ENCODE results near the gene LAMA3.

The LAMA3 gene

DNA sequence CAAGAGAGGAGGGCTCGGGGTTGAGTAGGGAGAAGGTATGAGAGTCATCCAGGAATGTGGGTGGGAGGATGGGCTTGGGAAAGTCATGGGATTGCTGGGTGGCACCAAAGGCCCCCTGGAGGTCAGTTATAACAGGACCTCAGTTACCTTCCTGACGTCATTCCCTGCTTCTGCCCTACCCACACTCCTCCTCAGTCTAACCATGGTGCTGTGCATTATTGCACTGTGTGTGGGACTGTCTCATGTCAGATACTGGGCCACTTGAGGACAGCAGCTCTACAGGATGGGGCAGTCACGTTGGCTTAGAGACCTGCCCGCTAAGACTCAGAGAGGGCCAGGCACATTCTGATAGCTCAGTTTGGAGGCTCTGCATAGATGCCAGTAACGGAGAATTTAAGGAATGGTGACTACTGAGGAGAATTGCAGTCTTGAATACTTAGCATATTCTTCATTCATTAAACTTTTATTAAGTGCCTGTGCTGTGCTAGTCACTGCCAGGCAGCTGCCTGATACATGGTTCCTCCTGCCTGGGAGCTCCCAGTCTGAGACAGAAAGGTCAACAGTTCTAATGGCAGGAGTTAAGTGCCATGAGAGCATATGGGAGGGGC, 90.5 kb downstream of the LAMA3 start:
- DNase-seq, result no peak

DNA sequence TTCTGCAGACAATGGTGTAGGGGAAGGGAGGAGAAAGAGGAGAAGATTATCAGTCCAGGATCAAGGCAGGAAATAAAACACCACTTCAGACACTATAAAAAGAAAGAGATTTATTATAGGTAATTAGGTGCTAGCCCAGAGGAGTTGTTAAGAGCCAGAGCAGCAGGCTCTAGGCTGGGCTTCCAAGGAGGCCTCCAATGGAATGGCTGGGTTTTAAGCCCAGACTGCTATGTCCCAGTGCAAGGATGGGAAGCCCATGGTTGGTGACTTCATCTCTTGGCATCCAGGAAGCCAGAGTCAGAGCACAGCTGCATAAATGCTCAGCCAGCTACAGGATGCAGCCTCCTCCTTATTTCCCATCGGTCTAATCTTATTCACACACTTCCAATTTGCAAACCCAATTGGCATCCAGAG, 95.6 kb downstream of the LAMA3 start:
- no peak for DNase-seq

DNA sequence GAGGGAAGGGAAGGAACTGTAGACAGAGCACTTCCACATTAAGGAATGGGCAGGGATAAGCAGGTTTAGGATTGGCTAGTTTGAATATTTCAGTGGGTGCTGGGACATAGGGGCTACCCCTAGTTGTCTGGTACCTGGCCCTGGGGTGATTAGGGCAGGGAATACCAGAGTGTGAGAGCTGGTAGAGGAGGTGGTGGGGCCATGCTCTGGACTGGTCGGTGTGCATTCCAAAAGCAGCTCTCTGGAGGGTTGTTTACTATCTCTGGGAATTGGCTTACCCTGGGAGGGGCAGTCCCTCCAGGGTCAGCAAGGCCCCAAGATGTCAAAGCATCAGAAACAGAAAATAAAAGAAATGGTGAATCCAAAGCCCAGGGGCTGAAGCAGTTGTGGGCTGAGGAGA, 103.8 kb downstream of the LAMA3 start:
- no peak for DNase-seq

DNA sequence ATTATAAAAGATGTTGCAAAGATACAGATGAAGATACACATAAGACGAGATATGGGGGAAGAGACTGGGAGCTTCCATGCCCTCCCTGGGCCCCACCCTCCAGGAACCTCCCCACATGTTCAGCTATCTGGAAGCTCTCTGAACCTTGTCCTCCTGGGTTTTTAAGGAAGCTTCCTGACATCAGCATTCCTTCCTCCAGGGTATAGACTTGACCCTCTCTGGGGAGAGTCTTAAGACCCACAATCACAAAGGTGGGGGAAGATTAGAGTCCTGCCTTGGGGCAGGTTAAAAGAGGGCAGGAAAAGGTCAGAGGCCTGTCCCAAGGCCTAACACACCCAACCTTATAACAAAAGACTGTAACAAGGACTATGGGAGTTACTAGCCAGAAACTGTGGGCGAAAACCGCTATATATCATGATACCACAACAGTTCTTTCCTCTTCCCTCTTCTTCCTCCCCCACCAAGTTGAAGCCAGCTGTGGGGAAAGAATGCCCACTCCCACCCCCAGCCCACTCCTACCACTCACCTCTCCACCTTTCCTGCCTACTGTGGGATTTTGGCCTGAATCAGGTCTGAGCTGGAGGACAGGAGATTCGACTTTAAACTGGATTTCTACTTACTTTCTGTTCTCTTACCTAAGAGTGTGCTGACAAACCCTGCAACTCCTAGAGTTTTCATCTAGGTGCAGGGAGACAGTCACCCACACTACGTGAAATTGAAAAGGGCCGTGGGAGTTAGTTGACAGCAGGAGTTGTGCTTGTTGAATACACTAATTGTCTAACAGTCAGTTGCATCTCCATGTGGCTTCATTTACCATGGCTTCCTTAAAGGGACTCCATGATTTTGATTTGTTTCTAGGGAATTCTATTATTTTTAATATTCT, 105.0 kb downstream of the LAMA3 start:
- no peak for DNase-seq

DNA sequence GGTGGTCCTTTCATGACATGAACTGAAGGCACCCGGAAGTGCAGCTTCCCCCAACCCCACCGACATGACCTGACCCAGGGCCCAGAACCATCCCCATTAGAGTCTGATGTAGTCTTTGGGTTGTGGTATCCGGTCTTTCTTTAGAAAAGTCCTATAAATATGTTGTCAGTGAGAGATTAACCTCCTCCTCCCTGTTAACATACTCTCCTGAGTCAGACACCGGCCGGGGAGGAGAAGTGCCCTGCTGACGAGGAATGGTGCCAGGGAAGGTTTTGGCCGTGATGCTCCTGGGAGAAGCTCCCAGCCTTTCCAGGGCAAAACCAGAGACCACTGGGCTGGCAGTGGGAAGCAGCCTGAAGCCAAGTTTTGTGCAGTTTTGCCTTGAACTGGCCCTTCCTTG, 109.0 kb downstream of the LAMA3 start:
- no peak for DNase-seq

DNA sequence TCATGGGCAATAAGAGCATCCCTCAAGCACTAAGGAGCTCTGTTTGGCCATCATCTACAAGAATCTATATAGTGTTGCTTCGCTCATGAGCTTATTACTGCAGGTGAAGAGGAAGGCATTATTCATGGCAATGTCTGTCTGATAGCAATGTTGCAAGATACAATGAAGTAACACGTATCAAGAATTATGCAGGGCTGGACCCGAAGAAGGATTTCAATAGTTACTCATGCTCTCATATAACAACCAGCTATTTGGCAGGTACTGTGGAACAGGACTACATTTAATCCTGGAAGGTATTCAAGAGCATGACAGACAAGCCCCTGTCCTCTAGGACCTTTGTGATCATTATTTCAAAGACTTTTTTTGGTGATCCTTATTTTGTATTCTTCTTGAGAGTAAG, 109.6 kb downstream of the LAMA3 start:
- DNase-seq, result no peak

DNA sequence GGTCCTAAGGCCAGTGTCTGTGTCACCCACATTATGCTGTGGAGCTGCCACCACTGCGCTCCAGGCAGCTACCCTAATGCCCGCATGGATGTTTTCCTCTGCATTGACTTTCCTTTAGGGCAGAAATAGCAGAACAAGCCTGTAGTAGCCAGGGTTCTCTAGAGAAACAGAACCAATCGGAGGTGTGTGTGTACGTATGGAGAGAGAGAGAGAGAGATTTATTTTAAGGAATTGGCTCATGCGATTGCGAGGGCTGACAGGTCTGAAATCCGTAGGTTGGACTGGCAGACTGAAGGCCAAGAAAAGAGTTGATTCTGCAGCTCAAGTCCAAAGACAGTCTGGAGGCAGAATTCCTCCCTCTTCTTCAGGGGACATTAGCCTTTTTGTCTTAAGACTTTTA, 110.3 kb downstream of the LAMA3 start:
- no peak for DNase-seq

DNA sequence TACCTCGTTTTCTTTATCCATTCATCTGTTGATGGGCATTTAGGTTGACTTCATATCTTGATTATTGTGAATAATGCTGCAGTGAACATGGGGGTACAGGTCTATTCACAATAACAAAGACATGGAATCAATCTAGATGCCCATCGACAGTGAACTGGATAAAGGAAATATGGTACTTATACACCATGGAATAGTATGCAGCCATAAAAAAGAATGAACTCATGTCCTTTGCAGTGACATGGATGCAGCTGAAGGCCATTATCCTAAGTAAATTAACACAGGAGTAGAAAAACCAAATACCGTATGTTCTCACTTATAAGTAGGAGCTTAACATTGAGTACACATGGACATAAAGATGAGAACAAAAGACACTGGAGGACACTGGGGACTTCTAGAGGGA, 111.6 kb downstream of the LAMA3 start:
- no peak for DNase-seq

DNA sequence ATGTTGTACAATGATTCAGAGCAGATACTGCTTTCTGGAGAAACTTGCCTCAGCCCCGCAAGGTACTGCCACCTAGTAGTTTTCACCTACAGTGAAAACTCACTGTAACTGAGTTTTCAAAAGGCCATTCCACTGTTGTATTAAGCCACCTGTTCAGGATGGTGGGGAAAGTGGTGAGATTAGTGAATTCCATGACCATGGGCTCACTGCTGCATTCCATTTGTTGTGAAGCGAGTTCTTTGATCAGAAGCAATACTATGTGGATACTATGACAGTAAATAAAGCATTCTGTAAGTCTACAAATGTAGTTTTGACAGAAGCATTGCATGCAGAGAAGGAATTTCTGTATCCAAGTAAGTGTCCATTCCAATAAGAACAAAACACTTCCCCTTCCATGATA, 113.6 kb downstream of the LAMA3 start:
- no peak for DNase-seq

DNA sequence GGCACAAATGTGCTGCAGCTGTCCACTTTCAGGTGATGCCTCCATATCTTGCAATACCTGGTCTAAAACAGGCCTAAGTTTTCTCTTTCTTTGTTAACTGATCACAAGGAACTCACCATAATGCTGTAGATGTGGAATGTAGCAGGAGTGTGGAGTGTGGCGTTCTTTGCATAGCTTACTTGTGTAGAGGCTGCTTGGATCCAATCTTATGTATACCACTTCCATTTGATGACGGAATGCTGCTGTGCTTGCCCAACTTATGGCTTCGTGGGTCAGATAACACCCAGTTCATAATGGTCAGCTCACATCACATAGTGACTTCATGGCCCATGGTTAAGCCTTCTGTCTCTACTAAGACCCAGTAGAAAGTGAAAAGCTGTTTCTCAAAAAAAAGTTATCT, 114.5 kb downstream of the LAMA3 start:
- DNase-seq, result no peak

DNA sequence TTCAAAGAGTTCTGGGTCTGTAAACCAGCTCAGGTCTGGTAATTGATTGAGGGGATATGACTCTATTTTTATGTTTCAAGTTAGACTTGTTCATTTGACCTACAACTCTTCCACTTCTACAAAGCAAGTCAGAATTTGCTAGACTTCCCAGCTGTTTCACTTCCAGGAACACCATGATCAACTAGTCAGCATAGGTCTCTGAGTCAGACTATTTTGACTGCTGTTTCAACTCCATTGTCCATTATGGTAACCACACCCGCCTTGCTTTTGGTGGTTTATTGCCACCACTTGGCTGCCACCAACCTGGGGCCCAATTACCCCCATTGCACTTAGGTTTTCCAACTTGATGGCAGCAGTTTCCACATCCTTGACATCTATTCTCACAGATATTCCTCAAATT, 116.6 kb downstream of the LAMA3 start:
- no peak for DNase-seq

DNA sequence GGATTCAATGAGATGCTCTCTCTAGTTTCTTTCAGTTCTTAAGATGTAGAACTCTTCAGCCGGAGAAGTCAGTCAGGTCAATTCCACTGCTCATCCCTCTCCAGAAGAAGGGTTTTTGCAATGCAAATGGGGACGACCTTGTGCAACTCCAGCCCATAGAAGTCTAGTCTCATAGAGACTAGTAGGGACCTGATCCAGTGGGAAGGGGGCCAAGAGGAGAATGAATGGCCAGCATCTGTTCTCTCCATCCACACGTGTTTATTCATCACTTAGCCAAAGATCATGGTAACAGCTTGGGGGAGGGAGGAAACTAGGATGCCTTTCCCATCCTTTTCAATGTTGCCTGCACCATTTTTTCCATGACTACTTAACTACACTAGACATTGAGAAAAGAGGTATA, 120.2 kb downstream of the LAMA3 start:
- no peak for DNase-seq

DNA sequence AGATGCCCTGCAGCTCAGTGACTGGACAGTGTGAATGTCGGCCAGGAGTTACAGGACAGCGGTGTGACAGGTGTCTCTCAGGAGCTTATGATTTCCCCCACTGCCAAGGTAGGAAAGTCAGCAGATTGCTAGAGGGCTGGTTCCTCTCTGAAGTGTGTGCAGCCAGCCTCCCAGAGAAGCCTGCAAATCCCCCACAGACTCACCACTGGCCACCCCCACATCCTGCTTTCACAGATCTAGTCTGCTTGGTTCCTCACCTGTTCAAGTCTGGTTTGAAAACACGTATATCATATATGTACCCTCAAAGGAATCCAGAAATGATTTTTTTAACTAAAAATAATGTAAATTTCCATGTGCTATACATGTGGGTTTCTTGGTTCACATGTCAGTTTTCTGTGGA, 121.1 kb downstream of the LAMA3 start:
- DNase-seq, result no peak

DNA sequence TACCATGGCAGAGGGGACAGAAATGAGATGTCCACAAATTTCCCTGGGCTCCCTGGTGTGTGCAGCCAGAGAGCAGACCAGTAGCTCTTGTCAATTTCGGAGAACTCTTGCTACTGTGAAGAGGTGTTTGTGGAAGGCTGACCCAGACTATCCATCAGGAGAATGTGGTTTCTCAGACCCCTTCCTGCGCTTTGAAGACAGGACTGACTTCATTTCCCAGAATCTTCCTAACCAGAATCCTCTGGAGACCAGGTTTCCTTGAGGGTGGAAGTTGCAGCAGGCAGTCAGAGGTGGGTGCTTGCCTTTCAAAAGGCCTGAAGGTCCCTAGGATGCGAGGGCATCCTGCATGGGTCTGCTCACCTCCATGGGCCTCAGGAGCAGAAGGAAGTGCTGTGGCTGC, 121.9 kb downstream of the LAMA3 start:
- no peak for DNase-seq

DNA sequence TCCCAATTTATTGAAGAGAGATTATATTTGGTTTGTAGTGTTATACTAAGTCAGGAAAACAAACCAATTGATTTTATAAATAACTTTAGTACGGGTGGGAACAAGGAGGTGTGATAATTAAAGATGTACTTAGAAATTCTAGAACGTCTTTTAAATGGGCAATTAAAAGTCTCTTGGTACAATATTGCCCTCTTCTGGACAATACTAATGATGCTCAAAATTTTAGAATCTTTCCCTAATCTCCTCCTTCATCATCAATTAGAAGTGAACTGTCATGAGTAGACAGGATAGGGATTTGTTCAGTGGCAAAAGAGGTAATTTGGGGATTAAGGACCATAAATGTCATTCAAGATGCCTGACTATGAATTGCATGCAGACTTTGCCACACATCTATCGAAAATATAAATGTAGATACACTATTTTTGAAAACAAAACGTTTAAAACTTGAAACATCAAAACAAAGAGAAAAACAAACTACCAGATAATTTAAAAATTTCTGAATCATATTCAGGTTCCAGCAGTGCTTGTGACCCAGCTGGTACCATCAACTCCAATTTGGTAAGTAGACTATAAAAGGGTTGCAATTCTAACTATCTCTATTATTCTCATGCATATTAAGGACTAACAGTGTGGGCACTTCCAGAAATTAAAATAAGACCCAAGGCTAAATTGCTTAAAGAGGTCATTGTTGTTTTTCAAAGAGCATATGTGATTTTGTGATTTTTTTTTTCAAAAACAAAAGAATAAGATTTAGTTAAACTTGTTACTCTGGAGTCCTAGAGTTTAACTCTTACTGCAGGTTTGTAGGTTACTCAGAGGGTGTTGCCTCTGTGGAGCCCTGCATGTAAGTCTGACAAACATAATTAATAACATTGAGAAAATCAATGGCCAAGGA, 123.5 kb downstream of the LAMA3 start:
- peak; percentile 6 to 78 (median 19) for DNase-seq

DNA sequence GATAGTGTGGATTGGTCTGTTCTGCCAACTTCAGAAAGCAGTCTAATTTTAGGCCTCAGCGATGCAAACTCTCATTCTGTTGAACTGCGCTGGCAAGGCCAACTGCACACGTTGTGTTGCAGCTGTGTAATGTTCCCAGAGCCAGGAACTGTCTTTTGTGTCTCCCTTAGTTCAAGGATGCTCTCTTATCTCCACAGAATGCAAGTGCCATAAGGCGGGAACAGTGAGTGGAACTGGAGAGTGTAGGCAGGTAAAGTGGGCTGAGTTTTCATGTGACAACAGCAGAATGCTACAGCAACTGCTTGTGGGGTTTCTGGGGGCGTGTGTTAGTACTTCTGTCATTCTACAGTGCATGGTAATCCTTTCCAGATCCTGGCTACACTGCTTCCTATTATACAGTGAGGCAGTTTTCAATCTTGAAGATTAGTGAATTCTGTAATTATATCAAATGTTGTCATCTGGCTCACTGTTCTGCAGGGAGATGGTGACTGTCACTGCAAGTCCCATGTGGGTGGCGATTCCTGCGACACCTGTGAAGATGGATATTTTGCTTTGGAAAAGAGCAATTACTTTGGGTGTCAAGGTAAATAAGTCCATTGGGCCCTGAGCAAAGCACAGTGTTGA, 125.8 kb downstream of the LAMA3 start:
- no peak for DNase-seq

DNA sequence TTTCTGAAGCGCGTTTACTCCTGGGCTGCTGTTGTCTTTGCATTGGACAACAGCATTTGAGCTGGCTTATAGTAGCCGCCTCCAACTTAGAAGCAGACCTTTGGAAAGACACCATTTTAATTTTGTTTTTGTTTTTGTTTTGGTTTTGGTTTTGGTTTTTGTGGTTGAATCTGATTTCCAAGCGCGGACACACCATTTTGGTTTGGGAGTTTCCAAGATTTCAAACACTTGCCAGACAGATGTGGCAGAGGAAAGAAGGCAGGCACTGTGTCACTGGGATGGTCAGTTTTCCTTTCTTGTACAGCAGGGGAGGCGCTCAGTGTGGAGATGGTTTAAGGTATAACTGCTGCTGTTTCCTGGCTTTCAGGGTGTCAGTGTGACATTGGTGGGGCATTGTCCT, 126.8 kb downstream of the LAMA3 start:
- no peak for DNase-seq

DNA sequence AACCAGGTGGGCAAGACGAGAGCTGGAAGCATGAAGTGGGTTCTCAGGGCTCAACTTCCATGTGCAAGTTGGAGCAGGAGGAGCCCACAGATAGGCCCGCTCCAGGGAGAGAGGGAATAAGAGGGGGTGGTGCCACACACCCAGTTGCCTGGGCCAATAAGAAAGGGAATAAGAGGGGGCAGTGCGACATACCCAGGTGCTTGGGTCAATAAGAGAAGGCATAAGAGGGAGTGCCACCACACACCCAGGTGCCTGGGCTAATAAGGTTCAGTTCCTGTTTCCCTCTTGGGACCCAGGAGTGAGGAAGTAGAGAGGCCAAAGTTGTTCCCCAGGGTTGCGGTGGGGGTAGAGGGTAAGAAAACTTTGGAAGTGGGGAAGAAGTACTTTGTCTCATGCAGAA, 127.5 kb downstream of the LAMA3 start:
- DNase-seq, result no peak

DNA sequence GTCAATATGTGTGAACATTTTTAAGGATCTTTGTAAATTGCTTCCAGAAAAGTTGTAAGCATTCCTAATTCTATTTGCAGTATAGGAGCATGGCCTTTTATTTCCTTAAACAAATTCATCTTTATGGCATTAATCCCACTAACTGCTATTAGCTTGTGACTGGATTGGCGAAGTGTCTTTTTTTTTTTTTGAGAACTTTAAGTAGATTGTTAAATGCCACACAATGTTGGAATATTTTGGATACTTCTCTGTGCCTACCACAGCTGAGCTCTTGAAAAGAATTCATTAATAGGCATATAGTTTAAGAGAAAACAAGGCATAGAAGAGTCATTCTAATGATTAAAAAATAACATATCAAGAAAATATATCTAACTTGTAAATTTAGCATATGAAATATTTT, 129.7 kb downstream of the LAMA3 start:
- no peak for DNase-seq

DNA sequence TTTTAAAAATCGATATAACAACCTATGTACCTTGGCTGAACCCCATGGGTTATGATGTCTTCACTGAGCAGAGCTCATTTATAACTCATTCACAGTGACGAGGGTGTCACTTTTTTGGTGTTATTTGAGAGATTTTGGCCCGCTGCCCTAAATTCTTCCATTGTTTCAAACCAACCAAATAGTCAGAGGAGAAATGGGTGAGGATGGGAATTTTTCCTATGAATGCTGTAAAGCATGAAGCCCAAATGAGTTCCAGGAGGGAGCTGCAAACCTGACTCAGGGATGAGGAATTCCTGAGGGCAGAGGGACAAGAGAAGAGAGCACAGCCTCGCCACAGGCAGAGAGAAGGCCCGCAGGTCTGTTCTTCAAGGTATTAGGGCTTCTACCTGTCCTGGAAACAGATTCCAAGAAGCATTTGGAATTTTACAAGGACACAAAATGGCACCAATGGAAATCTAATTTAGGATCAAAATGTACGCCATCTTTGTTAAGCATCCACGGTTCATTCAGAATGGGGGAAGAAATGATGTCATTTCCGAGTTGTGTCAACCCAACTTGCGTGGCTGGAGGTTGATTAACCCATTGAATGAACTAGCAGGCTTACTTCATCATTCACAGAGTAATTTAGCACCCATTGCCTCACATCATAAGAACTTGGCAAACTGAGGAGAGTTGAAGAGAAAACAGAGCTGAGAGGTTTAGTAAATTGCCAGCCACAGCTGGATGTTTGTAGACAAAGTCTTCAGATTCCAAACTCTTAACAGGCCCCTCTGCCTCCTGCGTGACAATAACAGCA, 133.5 kb downstream of the LAMA3 start:
- DNase-seq, result no peak

DNA sequence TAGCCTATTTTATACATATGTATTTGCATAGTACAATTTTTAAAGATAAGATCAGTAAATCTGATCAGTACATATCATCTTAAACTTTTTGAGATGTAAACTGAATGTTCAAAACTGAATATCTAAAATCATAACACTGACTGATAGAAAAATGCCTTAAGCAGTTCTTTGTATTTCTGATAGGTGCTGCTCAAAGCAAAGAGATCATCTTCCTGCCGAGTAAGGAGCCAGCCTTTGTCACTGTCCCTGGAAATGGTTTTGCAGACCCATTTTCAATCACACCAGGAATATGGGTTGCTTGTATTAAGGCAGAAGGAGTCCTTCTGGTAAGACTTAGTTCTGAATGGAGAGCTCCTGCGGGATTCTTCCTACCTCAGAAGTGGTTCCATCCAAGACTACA, 135.0 kb downstream of the LAMA3 start:
- DNase-seq, result peak in 1 of 3 experiments; percentile 51

DNA sequence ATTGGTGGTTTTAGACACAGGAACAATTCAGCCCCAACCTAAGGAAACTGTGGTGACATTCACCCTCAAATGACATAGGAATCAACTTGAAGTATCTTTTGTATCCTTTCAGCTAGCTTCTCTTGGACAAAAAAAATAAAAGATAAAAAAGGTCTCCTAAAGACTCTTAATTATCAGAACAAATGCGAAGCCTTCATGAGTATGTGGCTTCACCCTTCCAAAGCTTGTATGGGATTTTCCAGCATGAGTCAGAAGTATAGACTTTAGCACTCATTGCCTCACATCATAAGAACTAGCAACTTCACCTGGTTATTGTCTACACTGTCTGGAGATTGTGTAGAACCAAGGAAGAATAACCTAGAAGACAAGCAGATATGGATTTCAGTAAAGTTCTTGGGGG, 135.4 kb downstream of the LAMA3 start:
- no peak for DNase-seq
